Spleen (tissue), 7 donors: ENCODE measurements around the gene TIGD6.

Experiments
- POLR2A ChIP-seq, 3 donors: fragments of 450-650 bp; IDR thresholded peaks; one replicate each; pipeline ENCODE4 v1.5.1; 2017; ENCODE audit warnings: antibody characterized with exemption in 3 of 3, mild to moderate bottlenecking in 1 of 3
- TF ChIP-seq, protein P1 (sequence below), 11 experiments: fragments of 200-600 bp in 7 of 11; fragments of 450-650 bp in 4 of 11; sonication (generic) in 4 of 11; IDR thresholded peaks in 8 of 11; conservative IDR thresholded peaks in 3 of 11; 1 replicate in 7 of 11; 2 replicates in 4 of 11; pipeline versions ENCODE4 v1.4.0 to v1.8.0; 2016 to 2021; ENCODE audit warnings: antibody characterized with exemption in 11 of 11, inconsistent platforms in 4 of 11, mild to moderate bottlenecking in 1 of 11
- donor health status: DM: no; HTN: no; CAD: no; lungs with moderate emphysema.
- donor health status: DM: no; HTN: no; CAD: no.
- donor health status: DM: no; HTN: no; CAD: no.

DNA sequence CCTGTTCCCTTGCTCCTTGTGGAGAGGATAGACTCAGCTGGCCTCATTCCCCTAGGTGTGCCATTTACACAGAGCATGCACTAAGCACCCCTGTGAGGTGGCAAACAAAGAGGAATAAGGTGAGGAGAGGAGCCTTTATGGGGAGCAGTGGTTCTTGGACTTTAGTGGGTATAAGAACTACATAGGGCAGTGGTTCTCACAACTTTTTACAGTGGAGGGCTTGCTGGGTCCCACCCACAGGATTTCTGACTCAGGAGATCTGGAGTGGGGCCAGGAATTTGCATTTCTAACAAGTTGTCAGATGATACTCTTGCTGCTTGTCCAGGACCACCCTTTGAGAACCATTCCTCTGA lies 43.9 kb upstream of the TIGD6 start:
- TF ChIP-seq, protein P1, sequence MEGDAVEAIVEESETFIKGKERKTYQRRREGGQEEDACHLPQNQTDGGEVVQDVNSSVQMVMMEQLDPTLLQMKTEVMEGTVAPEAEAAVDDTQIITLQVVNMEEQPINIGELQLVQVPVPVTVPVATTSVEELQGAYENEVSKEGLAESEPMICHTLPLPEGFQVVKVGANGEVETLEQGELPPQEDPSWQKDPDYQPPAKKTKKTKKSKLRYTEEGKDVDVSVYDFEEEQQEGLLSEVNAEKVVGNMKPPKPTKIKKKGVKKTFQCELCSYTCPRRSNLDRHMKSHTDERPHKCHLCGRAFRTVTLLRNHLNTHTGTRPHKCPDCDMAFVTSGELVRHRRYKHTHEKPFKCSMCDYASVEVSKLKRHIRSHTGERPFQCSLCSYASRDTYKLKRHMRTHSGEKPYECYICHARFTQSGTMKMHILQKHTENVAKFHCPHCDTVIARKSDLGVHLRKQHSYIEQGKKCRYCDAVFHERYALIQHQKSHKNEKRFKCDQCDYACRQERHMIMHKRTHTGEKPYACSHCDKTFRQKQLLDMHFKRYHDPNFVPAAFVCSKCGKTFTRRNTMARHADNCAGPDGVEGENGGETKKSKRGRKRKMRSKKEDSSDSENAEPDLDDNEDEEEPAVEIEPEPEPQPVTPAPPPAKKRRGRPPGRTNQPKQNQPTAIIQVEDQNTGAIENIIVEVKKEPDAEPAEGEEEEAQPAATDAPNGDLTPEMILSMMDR (IDR thresholded peaks at IDR 0.05 in 8 of 11, conservative IDR thresholded peaks at IDR 0.05 in 3 of 11): no peak
- no peak for TF ChIP-seq POLR2A (IDR thresholded peaks at IDR 0.05)
